GM12864 (cell line): Measurements from ENCODE around the gene PCOLCE2.
A peak's percentile ranks its signal among the peaks of the same experiment; 100 is the strongest.

ENCODE experiments used
- DNase-seq: peaks from one replicate; pipeline ENCODE4 v3.0.0-alpha.2; 2011; ENCODE audit warnings: low read depth
- H3K4me3 ChIP-seq: 2 replicates; pipeline ENCODE4 v1.5.1; 2011; ENCODE audit warnings: mild to moderate bottlenecking, low read depth, low read length, control low read depth
- CTCF ChIP-seq: IDR thresholded peaks from 2 replicates; pipeline ENCODE4 v1.5.1; 2011; ENCODE audit warnings: low read depth, mild to moderate bottlenecking, moderate library complexity, low read length, control low read depth, inconsistent platforms; ENCODE audit errors: missing control alignments

PCOLCE2 gene

GRCh38 chr3:142839831-142840230 is 49.1 kb downstream of the PCOLCE2 start:
- no peak for TF ChIP-seq CTCF
- no peak for DNase-seq
- H3K4me3 ChIP-seq: no peak overlapping the region

- H3K4me3 ChIP-seq: no peak overlapping the region
- no peak for DNase-seq
- TF ChIP-seq CTCF: no peak
These were observed 51.4 kb downstream of the PCOLCE2 start for GRCh38 chr3:142837526-142837925.

- no peak overlapping the region for H3K4me3 ChIP-seq
- DNase-seq: peak; percentile 34
These were observed 60.1 kb downstream of the PCOLCE2 start for GRCh38 chr3:142828703-142829305.

GRCh38 chr3:142819179-142819578 is 69.7 kb downstream of the PCOLCE2 start:
- no peak overlapping the region for H3K4me3 ChIP-seq

More at GRCh38 chr3:142828703-142829305, 60.1 kb downstream of the PCOLCE2 start:
- TF ChIP-seq CTCF: peak; percentile 94

GRCh38 chr3:142818651-142819050 is 70.2 kb downstream of the PCOLCE2 start:
- TF ChIP-seq CTCF: no peak
- DNase-seq: no peak
- H3K4me3 ChIP-seq: no peak overlapping the region

More at GRCh38 chr3:142819179-142819578, 69.7 kb downstream of the PCOLCE2 start:
- DNase-seq: no peak
- no peak for TF ChIP-seq CTCF

- H3K4me3 ChIP-seq: no peak overlapping the region
- DNase-seq: no peak
- TF ChIP-seq CTCF: no peak
These were observed 71.0 kb downstream of the PCOLCE2 start for GRCh38 chr3:142817897-142818296.

GRCh38 chr3:142817356-142817755 is 71.5 kb downstream of the PCOLCE2 start:
- DNase-seq: no peak
- H3K4me3 ChIP-seq: no peak overlapping the region
- no peak for TF ChIP-seq CTCF
